Neural progenitor cell (in vitro differentiated cells): ENCODE data around the gene HEYL.

ENCODE experiments used
- EZH2 ChIP-seq: fragments of 200-600 bp; sonication (generic); IDR thresholded peaks from 2 replicates; pipeline ENCODE4 v1.6.1; 2017; ENCODE audit warnings: antibody characterized with exemption, mild to moderate bottlenecking, moderate library complexity
- TF ChIP-seq, protein P1 (sequence below): fragments of 200-600 bp; sonication (generic); IDR thresholded peaks from 2 replicates; pipeline ENCODE4 v1.5.1; 2017; ENCODE audit warnings: antibody characterized with exemption, mild to moderate bottlenecking

DNA sequence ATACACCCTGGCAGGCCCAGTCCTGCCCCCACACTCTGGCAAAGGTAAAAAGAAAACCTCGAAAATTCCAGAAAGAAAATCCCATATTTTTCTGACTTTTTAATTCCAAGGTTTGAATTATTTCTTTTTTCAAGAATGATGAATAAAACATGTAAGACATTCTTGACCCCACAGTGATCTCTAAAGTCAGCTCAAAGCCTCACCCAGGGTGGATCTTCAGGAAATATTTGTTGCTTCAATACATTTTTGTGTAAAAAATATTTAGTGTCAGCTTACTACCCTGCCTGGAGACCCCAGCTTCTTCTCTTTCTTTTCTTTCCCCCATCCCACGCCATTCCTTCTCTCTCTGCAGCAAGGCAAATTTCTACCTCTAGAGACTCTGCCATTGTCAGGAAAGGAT, 39.4 kb upstream of the HEYL start:
- TF ChIP-seq, protein P1, sequence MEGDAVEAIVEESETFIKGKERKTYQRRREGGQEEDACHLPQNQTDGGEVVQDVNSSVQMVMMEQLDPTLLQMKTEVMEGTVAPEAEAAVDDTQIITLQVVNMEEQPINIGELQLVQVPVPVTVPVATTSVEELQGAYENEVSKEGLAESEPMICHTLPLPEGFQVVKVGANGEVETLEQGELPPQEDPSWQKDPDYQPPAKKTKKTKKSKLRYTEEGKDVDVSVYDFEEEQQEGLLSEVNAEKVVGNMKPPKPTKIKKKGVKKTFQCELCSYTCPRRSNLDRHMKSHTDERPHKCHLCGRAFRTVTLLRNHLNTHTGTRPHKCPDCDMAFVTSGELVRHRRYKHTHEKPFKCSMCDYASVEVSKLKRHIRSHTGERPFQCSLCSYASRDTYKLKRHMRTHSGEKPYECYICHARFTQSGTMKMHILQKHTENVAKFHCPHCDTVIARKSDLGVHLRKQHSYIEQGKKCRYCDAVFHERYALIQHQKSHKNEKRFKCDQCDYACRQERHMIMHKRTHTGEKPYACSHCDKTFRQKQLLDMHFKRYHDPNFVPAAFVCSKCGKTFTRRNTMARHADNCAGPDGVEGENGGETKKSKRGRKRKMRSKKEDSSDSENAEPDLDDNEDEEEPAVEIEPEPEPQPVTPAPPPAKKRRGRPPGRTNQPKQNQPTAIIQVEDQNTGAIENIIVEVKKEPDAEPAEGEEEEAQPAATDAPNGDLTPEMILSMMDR: no peak
- no peak for TF ChIP-seq EZH2
